GM12878 (cell line): Measurements from ENCODE around the gene SYNGR2. TPM values are rescaled to one million over a fixed set of nuclear protein-coding genes. Genes with fewer than 3 reads are reported as not detected.

ENCODE experiments used
- BCL11A ChIP-seq: IDR thresholded peaks from 2 replicates; pipeline ENCODE4 v1.6.1; 2011; ENCODE audit warnings: low read depth, low read length
- CREM ChIP-seq: IDR thresholded peaks from 2 replicates; pipeline ENCODE4 v1.6.1; 2014; ENCODE audit warnings: antibody characterized with exemption, low read depth
- E4F1 ChIP-seq: fragments of 450-650 bp; IDR thresholded peaks from 2 replicates; pipeline ENCODE4 v1.6.1; 2018; ENCODE audit warnings: borderline replicate concordance, mild to moderate bottlenecking; ENCODE audit not compliant: partially characterized antibody
- EP300 ChIP-seq, 2 experiments: fragments of 150-350 bp in 1 of 2; IDR thresholded peaks; 2 replicates each; pipeline ENCODE4 v1.6.1; 2011 to 2012; ENCODE audit warnings: low read depth in 2 of 2, low read length in 2 of 2, borderline replicate concordance in 1 of 2, improper control_type of control experiment in 1 of 2, inconsistent platforms in 1 of 2; ENCODE audit not compliant: control insufficient read depth in 1 of 2
- FOS ChIP-seq: IDR thresholded peaks from 3 replicates; pipeline ENCODE4 v1.6.1; 2011; ENCODE audit warnings: borderline replicate concordance; ENCODE audit not compliant: insufficient read length; ENCODE audit errors: extremely low read depth
- HCFC1 ChIP-seq: fragments of 150-350 bp; IDR thresholded peaks from 2 replicates; pipeline ENCODE4 v1.6.1; 2014; ENCODE audit warnings: low read length
- IKZF2 ChIP-seq, 2 experiments: fragments of 450-650 bp; IDR thresholded peaks; 2 replicates each; pipeline ENCODE4 v1.6.1; 2017; ENCODE audit warnings: mild to moderate bottlenecking in 2 of 2, moderate library complexity in 2 of 2
- MTA3 ChIP-seq: IDR thresholded peaks from 2 replicates; pipeline ENCODE4 v1.6.1; 2012; ENCODE audit warnings: low read length, inconsistent platforms, borderline replicate concordance
- NFYB ChIP-seq: IDR thresholded peaks from 2 replicates; pipeline ENCODE4 v1.6.1; 2011; ENCODE audit warnings: low read depth, mild to moderate bottlenecking, low read length, improper control_type of control experiment, moderate library complexity; ENCODE audit not compliant: insufficient read depth
- POLR2AphosphoS2 ChIP-seq: IDR thresholded peaks from 2 replicates; pipeline ENCODE4 v1.6.1; 2011; ENCODE audit warnings: low read depth, mild to moderate bottlenecking, low read length, improper control_type of control experiment, moderate library complexity
- RELA ChIP-seq: fragments of 450-650 bp; IDR thresholded peaks from 2 replicates; pipeline ENCODE4 v1.8.0; 2014; ENCODE audit warnings: borderline replicate concordance; ENCODE audit not compliant: partially characterized antibody
- SMAD1 ChIP-seq: fragments of 450-650 bp; IDR thresholded peaks from 2 replicates; pipeline ENCODE4 v1.6.1; 2018; ENCODE audit warnings: mild to moderate bottlenecking, low read depth; ENCODE audit not compliant: partially characterized antibody
- SREBF2 ChIP-seq: IDR thresholded peaks from 2 replicates; pipeline ENCODE4 v1.6.1; 2012; ENCODE audit warnings: mild to moderate bottlenecking, low read length
- TCF12 ChIP-seq: IDR thresholded peaks from 2 replicates; pipeline ENCODE4 v1.6.1; 2011; ENCODE audit warnings: low read depth, mild to moderate bottlenecking, low read length
- ZBED1 ChIP-seq: IDR thresholded peaks from 2 replicates; pipeline ENCODE4 v1.6.1; 2016; ENCODE audit warnings: borderline replicate concordance
- ZBTB33 ChIP-seq: fragments of 450-650 bp; IDR thresholded peaks from 2 replicates; pipeline ENCODE4 v1.6.1; 2017; ENCODE audit warnings: mild to moderate bottlenecking
- ZNF217 ChIP-seq: fragments of 450-650 bp; IDR thresholded peaks from 2 replicates; pipeline ENCODE4 v1.6.1; 2017; ENCODE audit warnings: antibody characterized with exemption, mild to moderate bottlenecking
- ZNF592 ChIP-seq: fragments of 450-650 bp; IDR thresholded peaks from 2 replicates; pipeline ENCODE4 v1.6.1; 2017; ENCODE audit warnings: mild to moderate bottlenecking, moderate library complexity
- polyA plus RNA-seq, 11 experiments: library from polyadenylated mRNA; depleted of rRNA in 4 of 11; unstranded in 6 of 11; stranded (reverse) in 5 of 11; fragments of >200 nt; fragmentation: Nextera tagmentation in 4 of 11; fragmentation: Illumina TruSeq in 1 of 11; extraction: Ambion mirVana in 4 of 11; extraction: Trizol in 1 of 11; gene quantifications; 1 replicate in 1 of 11; 2 replicates in 10 of 11; pipeline versions ENCODE4 v1.2.1 to v1.2.3, GENCODE V29; 2011 to 2016; ENCODE audit warnings: inconsistent platforms in 2 of 11, missing spikeins in 2 of 11, low read depth in 1 of 11
- total RNA-seq, 4 experiments: library from RNA; depleted of rRNA in 3 of 4; stranded (reverse); fragments of >200 nt in 3 of 4; fragmentation: Illumina TruSeq in 1 of 4; extraction: Trizol in 1 of 4; gene quantifications; 2 replicates each; pipeline versions ENCODE4 v1.2.1 to v1.2.3, GENCODE V29; 2013 to 2021
- TF ChIP-seq, protein P1 (sequence below): fragments of 450-650 bp; IDR thresholded peaks from 2 replicates; pipeline ENCODE4 v1.6.1; 2016; ENCODE audit warnings: mild to moderate bottlenecking

The SYNGR2 gene
- total and polyA plus RNA-seq, 10 of the 15 experiments (the other 5 are each of a cell fraction or from before 2014, with no cell fraction given), result 4.4 to 529 (median 261) TPM

DNA sequence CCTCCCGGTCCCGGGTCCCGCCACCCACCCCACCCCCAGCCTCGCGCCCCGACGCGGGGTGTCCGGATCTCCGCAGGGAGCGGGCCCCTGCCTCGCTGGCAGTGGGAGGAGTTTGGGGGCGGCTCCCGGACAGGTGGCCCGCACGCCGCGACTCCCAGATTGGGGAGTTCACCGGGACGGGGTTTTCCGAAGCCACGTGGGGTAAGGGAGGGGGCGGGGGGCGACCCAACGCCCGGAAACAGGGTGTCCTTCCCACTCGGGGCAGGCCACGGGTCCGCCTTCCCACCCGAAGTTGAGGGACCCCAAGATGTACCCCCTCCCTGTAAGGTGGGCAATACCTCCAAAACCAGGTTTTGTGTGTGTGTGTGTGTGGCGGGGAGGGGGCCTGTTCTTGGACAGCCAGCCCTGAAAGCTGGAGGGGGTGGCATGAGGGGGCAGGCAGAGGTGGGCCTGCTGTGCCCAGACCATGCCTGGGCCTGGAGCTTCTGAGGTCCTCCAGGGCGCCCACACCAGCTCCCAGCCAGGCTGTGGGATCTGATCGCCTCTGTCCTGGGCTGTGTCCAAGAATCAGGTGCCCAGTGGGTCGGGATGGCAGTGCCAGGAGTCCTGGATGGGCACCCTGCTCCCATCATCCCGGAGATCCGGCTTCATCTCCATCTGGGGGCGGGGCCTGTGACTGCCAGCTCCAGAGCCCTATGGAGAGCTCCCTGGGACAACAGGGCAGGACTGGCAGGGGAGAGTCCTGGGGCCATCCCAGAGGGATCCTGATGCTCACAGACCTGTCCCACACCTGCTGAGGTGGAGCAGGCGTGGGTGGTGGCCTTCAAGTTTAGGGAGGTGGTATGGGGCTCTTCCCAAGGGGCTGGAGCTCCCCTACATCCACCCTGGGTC, 767 bp downstream of the SYNGR2 start (continued):
- TF ChIP-seq ZBTB33 (no peak), IKZF2 (IDR thresholded peaks at IDR 0.05) (peak in 1 of 2 experiments; percentile 41; a peak in 2 of 4 replicates), NFYB (no peak), BCL11A (no peak), TCF12 (peak; percentile 69; the same call in 1 of the 2 replicates), ZBED1 (0 out of 2 replicates have a peak, but pooled peaks have one; percentile 18), HCFC1 (no peak), SREBF2 (no peak), MTA3 (0 out of 2 replicates have a peak, but pooled peaks have one; percentile 20), EP300 (IDR thresholded peaks at IDR 0.05; ENCODE audit: borderline replicate concordance in 1 of 2, control insufficient read depth in 1 of 2, low read depth in 2 of 2, low read length in 2 of 2) (0 out of 4 replicates have a peak, but pooled peaks have one; percentile 10), SMAD1 (no peak), FOS (no peak), ZNF592 (no peak), POLR2AphosphoS2 (no peak), CREM (0 out of 2 replicates have a peak, but pooled peaks have one; percentile 20), E4F1 (no peak), ZNF217 (no peak), RELA (peak; percentile 89)
- TF ChIP-seq, protein P1, sequence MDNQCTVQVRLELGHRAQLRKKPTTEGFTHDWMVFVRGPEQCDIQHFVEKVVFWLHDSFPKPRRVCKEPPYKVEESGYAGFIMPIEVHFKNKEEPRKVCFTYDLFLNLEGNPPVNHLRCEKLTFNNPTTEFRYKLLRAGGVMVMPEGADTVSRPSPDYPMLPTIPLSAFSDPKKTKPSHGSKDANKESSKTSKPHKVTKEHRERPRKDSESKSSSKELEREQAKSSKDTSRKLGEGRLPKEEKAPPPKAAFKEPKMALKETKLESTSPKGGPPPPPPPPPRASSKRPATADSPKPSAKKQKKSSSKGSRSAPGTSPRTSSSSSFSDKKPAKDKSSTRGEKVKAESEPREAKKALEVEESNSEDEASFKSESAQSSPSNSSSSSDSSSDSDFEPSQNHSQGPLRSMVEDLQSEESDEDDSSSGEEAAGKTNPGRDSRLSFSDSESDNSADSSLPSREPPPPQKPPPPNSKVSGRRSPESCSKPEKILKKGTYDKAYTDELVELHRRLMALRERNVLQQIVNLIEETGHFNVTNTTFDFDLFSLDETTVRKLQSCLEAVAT, result 0 out of 2 replicates have a peak, but pooled peaks have one; percentile 55
